CD8-positive, alpha-beta memory T cell (primary cell): ENCODE measurements around the gene DPCD. TPM values are rescaled to one million over a fixed set of nuclear protein-coding genes. Genes with fewer than 3 reads are reported as not detected.

ENCODE experiments used
- CTCF ChIA-PET: fragments of 350-600 bp; sonication (Branson Sonifier 250); formaldehyde crosslinking; loops from one replicate; lab custom pipeline; 2021; ENCODE audit warnings: antibody characterized with exemption; lab: Charles Lee
- POLR2A ChIA-PET: fragments of 350-600 bp; sonication (Branson Sonifier 250); formaldehyde crosslinking; loops from one replicate; lab custom pipeline; 2021; ENCODE audit warnings: antibody characterized with exemption; lab: Charles Lee
- DNase-seq, 5 donors: peaks; one replicate each; pipeline versions ENCODE4 v3.0.0 to v3.0.0-alpha.2; 2020 to 2022; ENCODE audit warnings: mixed read lengths in 1 of 5
- H3K27ac ChIP-seq: one replicate; pipeline ENCODE4 v1.7.0; 2013; ENCODE audit warnings: low read depth, mild to moderate bottlenecking, low read length, moderate library complexity
- H3K27me3 ChIP-seq: 2 replicates; pipeline ENCODE4 v1.7.0; 2013; ENCODE audit warnings: low read length, mild to moderate bottlenecking; ENCODE audit not compliant: insufficient read depth, poor library complexity, severe bottlenecking
- H3K36me3 ChIP-seq: 2 replicates; pipeline ENCODE4 v1.7.0; 2013; ENCODE audit warnings: mild to moderate bottlenecking, low read length, moderate library complexity; ENCODE audit not compliant: insufficient read depth
- H3K4me1 ChIP-seq: 2 replicates; pipeline ENCODE4 v1.7.0; 2013; ENCODE audit warnings: mild to moderate bottlenecking, low read length, moderate library complexity; ENCODE audit not compliant: insufficient read depth
- H3K4me3 ChIP-seq: 2 replicates; pipeline ENCODE4 v1.7.0; 2013; ENCODE audit warnings: mild to moderate bottlenecking, low read length
- H3K9me3 ChIP-seq: 2 replicates; pipeline ENCODE4 v1.7.0; 2013; ENCODE audit warnings: mild to moderate bottlenecking, low read length
- H3K27ac Mint-ChIP-seq, 8 donors: one replicate each; pipeline ENCODE4 v1.8.0; 2020 to 2021; ENCODE audit warnings: mixed read lengths in 8 of 8, mild to moderate bottlenecking in 6 of 8, inconsistent platforms in 3 of 8, moderate library complexity in 3 of 8
- H3K27me3 Mint-ChIP-seq, 2 donors: one replicate each; pipeline ENCODE4 v1.8.0; 2020 to 2021; ENCODE audit warnings: mixed read lengths in 2 of 2, mild to moderate bottlenecking in 1 of 2, moderate library complexity in 1 of 2
- H3K36me3 Mint-ChIP-seq, 3 donors: one replicate each; pipeline ENCODE4 v1.8.0; 2020 to 2021; ENCODE audit warnings: mixed read lengths in 3 of 3, inconsistent platforms in 1 of 3, mild to moderate bottlenecking in 1 of 3
- H3K4me1 Mint-ChIP-seq, 3 donors: one replicate each; pipeline ENCODE4 v1.8.0; 2020 to 2021; ENCODE audit warnings: mixed read lengths in 3 of 3, inconsistent platforms in 1 of 3, mild to moderate bottlenecking in 1 of 3
- H3K4me3 Mint-ChIP-seq, 7 donors: one replicate each; pipeline ENCODE4 v1.8.0; 2020 to 2021; ENCODE audit warnings: mixed read lengths in 7 of 7, mild to moderate bottlenecking in 6 of 7, moderate library complexity in 4 of 7, inconsistent platforms in 2 of 7
- H3K9me3 Mint-ChIP-seq, 5 donors: one replicate each; pipeline ENCODE4 v1.8.0; 2020 to 2022; ENCODE audit warnings: mixed read lengths in 5 of 5, mild to moderate bottlenecking in 3 of 5, moderate library complexity in 2 of 5, inconsistent platforms in 1 of 5
- polyA plus RNA-seq: library from polyadenylated mRNA; unstranded; fragments of 300-500 nt; fragmentation: Illumina TruSeq; gene quantifications from one replicate; pipeline ENCODE4 v1.2.3, GENCODE V29; 2021
- total RNA-seq, 2 experiments: library from RNA; stranded (reverse); gene quantifications; one replicate each; pipeline ENCODE4 v1.2.3, GENCODE V29; 2021

The DPCD gene
- total and polyA plus RNA-seq, 3 experiments from 2014 or later = 0.75 to 22.6 (median 21.0) TPM

GRCh38 chr10:101573885-101574753 is 14.0 kb upstream of the DPCD start:
- Histone ChIP-seq H3K9me3 (no peaks in the 10 kb centered on the region), H3K27me3 (peaks cover 9% of the 10 kb centered on the region), H3K4me1 (peaks cover 14% of the 10 kb centered on the region), H3K27ac (no peak overlapping the region), H3K4me3 (no peak overlapping the region), H3K36me3 (peaks cover 6% of the 10 kb centered on the region)
- Mint-ChIP-seq H3K4me3 (no peak overlapping the region), H3K36me3 (peaks cover 0 to 19% (median 5%) of the 10 kb centered on the region in 3 donors), H3K9me3 (no peaks in the 10 kb centered on the region), H3K27me3 (peaks cover 3 to 7% of the 10 kb centered on the region in 2 donors), H3K4me1 (peaks cover 5 to 11% (median 5%) of the 10 kb centered on the region in 3 donors), H3K27ac (peak overlapping the region in 1 of 8 donors; percentile 88)
- ChIA-PET POLR2A (no interaction called here), CTCF (interaction anchor here (1.5 kb wide), 1 partner anchor 361 kb away, joined by 5 read pairs; no protein-coding TSS in a partner anchor)
- no peak for DNase-seq

- peaks cover 0 to 1% (median 0%) of the 10 kb centered on the region in 3 donors for H3K4me1 Mint-ChIP-seq
- DNase-seq = no peak
- no peak overlapping the region for H3K27ac Mint-ChIP-seq
- H3K4me3 Mint-ChIP-seq = no peak overlapping the region
- CTCF ChIA-PET = no interaction called here
- no peak overlapping the region for H3K4me3 ChIP-seq
- no peaks in the 10 kb centered on the region for H3K9me3 Mint-ChIP-seq
- peaks cover 0 to 28% (median 5%) of the 10 kb centered on the region in 3 donors for H3K36me3 Mint-ChIP-seq
- peak overlapping the region; percentile 43 for H3K27ac ChIP-seq
- peaks cover 6% of the 10 kb centered on the region for H3K4me1 ChIP-seq
- POLR2A ChIA-PET = no interaction called here
- no peaks in the 10 kb centered on the region for H3K27me3 Mint-ChIP-seq
- no peaks in the 10 kb centered on the region for H3K27me3 ChIP-seq
- peaks cover 6% of the 10 kb centered on the region for H3K36me3 ChIP-seq
- no peaks in the 10 kb centered on the region for H3K9me3 ChIP-seq
These were observed 13.0 kb upstream of the DPCD start for GRCh38 chr10:101575091-101575490.

- Mint-ChIP-seq H3K4me3 (no peak overlapping the region), H3K36me3 (peaks cover 0 to 33% (median 5%) of the 10 kb centered on the region in 3 donors), H3K4me1 (no peaks in the 10 kb centered on the region), H3K27ac (peak overlapping the region in 1 of 8 donors; percentile 33), H3K9me3 (no peaks in the 10 kb centered on the region), H3K27me3 (no peaks in the 10 kb centered on the region)
- Histone ChIP-seq H3K27me3 (no peaks in the 10 kb centered on the region), H3K36me3 (peaks cover 6% of the 10 kb centered on the region), H3K9me3 (no peaks in the 10 kb centered on the region), H3K27ac (peak overlapping the region; percentile 43), H3K4me1 (peaks cover 1% of the 10 kb centered on the region), H3K4me3 (no peak overlapping the region)
- ChIA-PET POLR2A (interaction anchor here (0.6 kb wide), 1 partner anchor 119 kb away, joined by 4 read pairs; no protein-coding TSS in a partner anchor), CTCF (interaction anchor here (0.8 to 1.7 kb wide), 2 partner anchors 305 to 362 kb away, joined by 3 to 7 read pairs; no protein-coding TSS in a partner anchor)
- DNase-seq = no peak
These were observed 12.4 kb upstream of the DPCD start for GRCh38 chr10:101575580-101576210.

GRCh38 chr10:101576211-101576863 is 11.8 kb upstream of the DPCD start:
- POLR2A ChIA-PET = interaction anchor here (0.6 kb wide), 1 partner anchor 120 kb away, joined by 4 read pairs; no protein-coding TSS in a partner anchor
- no peak for DNase-seq
- Mint-ChIP-seq H3K36me3 (peaks cover 0 to 39% (median 5%) of the 10 kb centered on the region in 3 donors), H3K27ac (no peak overlapping the region), H3K4me3 (no peak overlapping the region), H3K27me3 (no peaks in the 10 kb centered on the region), H3K4me1 (no peaks in the 10 kb centered on the region), H3K9me3 (no peaks in the 10 kb centered on the region)
- Histone ChIP-seq H3K36me3 (peaks cover 6% of the 10 kb centered on the region), H3K27me3 (no peaks in the 10 kb centered on the region), H3K4me1 (no peaks in the 10 kb centered on the region), H3K9me3 (no peaks in the 10 kb centered on the region), H3K27ac (no peak overlapping the region), H3K4me3 (no peak overlapping the region)
- CTCF ChIA-PET = interaction anchor here (0.8 to 1.7 kb wide), 2 partner anchors 306 to 363 kb away, joined by 3 to 7 read pairs; no protein-coding TSS in a partner anchor

GRCh38 chr10:101577121-101577871 is 10.8 kb upstream of the DPCD start:
- H3K9me3 Mint-ChIP-seq = no peaks in the 10 kb centered on the region
- Histone ChIP-seq H3K36me3 (peaks cover 6% of the 10 kb centered on the region), H3K27ac (no peak overlapping the region), H3K4me1 (no peaks in the 10 kb centered on the region), H3K27me3 (no peaks in the 10 kb centered on the region), H3K9me3 (no peaks in the 10 kb centered on the region), H3K4me3 (no peak overlapping the region)
- peaks cover 0 to 48% (median 5%) of the 10 kb centered on the region in 3 donors for H3K36me3 Mint-ChIP-seq
- POLR2A ChIA-PET = no interaction called here
- no peak for DNase-seq
- H3K4me3 Mint-ChIP-seq = no peak overlapping the region
- H3K4me1 Mint-ChIP-seq = no peaks in the 10 kb centered on the region
- H3K27me3 Mint-ChIP-seq = no peaks in the 10 kb centered on the region
- CTCF ChIA-PET = interaction anchor here (1.3 to 1.7 kb wide), 2 partner anchors 27 to 364 kb away, joined by 3 to 7 read pairs; no protein-coding TSS in a partner anchor
- no peak overlapping the region for H3K27ac Mint-ChIP-seq

GRCh38 chr10:101578192-101578591 is 9.9 kb upstream of the DPCD start:
- Mint-ChIP-seq H3K36me3 (peaks cover 0 to 55% (median 5%) of the 10 kb centered on the region in 3 donors), H3K4me3 (no peak overlapping the region), H3K27me3 (no peaks in the 10 kb centered on the region), H3K9me3 (no peaks in the 10 kb centered on the region), H3K4me1 (no peaks in the 10 kb centered on the region), H3K27ac (peak overlapping the region in 2 of 8 donors; percentile 61 to 74)
- no peak for DNase-seq
- H3K27ac ChIP-seq = no peak overlapping the region
- H3K9me3 ChIP-seq = no peaks in the 10 kb centered on the region
- CTCF ChIA-PET = interaction anchor here (1.3 kb wide), 1 partner anchor 26 kb away, joined by 3 read pairs; no protein-coding TSS in a partner anchor
- POLR2A ChIA-PET = no interaction called here
- peaks cover 13% of the 10 kb centered on the region for H3K36me3 ChIP-seq
- no peak overlapping the region for H3K4me3 ChIP-seq
- H3K4me1 ChIP-seq = no peaks in the 10 kb centered on the region
- H3K27me3 ChIP-seq = no peaks in the 10 kb centered on the region

GRCh38 chr10:101578803-101579515 is 9.2 kb upstream of the DPCD start:
- POLR2A ChIA-PET = no interaction called here
- peaks cover 0 to 4% (median 0%) of the 10 kb centered on the region in 3 donors for H3K4me1 Mint-ChIP-seq

More at GRCh38 chr10:101578803-101579515, 9.2 kb upstream of the DPCD start:
- Histone ChIP-seq H3K36me3 (peaks cover 19% of the 10 kb centered on the region), H3K9me3 (no peaks in the 10 kb centered on the region), H3K4me1 (no peaks in the 10 kb centered on the region), H3K27me3 (no peaks in the 10 kb centered on the region), H3K4me3 (no peak overlapping the region), H3K27ac (no peak overlapping the region)
- Mint-ChIP-seq H3K9me3 (no peaks in the 10 kb centered on the region), H3K4me3 (no peak overlapping the region), H3K27me3 (no peaks in the 10 kb centered on the region), H3K27ac (peak overlapping the region in 1 of 8 donors; percentile 61), H3K36me3 (peaks cover 0 to 62% (median 5%) of the 10 kb centered on the region in 3 donors)
- DNase-seq = no peak
- CTCF ChIA-PET = interaction anchor here (6.6 kb wide), 1 partner anchor 9 kb away, joined by 33 read pairs; no protein-coding TSS in a partner anchor
